LNCAP (cell line): ENCODE measurements around the gene COL18A1.
A peak's percentile ranks its signal among the peaks of the same experiment; 100 is the strongest.

Source experiments
- CTCF ChIP-seq: fragments of 450-650 bp; IDR thresholded peaks from 2 replicates; pipeline ENCODE4 v1.5.1; 2017; ENCODE audit warnings: mild to moderate bottlenecking

The COL18A1 gene

GRCh38 chr21:45540601-45540970 is 135.6 kb downstream of the COL18A1 start:
- TF ChIP-seq CTCF = no peak

GRCh38 chr21:45541221-45542039 is 136.5 kb downstream of the COL18A1 start:
- TF ChIP-seq CTCF = no peak

- TF ChIP-seq CTCF = 0 out of 2 replicates have a peak, but pooled peaks have one; percentile 10
Observed at GRCh38 chr21:45542242-45542666, 137.3 kb downstream of the COL18A1 start, which contains the start of gene SLC19A1. SLC19A1 (minus strand) TSS chr21:45542440; CDS start chr21:45537959, 4,481 bp downstream.

GRCh38 chr21:45542667-45543370 is 137.9 kb downstream of the COL18A1 start:
- TF ChIP-seq CTCF = no peak

GRCh38 chr21:45543371-45543709 is 138.4 kb downstream of the COL18A1 start:
- TF ChIP-seq CTCF = no peak

GRCh38 chr21:45543710-45544448 is 138.9 kb downstream of the COL18A1 start:
- no peak for TF ChIP-seq CTCF

DNA sequence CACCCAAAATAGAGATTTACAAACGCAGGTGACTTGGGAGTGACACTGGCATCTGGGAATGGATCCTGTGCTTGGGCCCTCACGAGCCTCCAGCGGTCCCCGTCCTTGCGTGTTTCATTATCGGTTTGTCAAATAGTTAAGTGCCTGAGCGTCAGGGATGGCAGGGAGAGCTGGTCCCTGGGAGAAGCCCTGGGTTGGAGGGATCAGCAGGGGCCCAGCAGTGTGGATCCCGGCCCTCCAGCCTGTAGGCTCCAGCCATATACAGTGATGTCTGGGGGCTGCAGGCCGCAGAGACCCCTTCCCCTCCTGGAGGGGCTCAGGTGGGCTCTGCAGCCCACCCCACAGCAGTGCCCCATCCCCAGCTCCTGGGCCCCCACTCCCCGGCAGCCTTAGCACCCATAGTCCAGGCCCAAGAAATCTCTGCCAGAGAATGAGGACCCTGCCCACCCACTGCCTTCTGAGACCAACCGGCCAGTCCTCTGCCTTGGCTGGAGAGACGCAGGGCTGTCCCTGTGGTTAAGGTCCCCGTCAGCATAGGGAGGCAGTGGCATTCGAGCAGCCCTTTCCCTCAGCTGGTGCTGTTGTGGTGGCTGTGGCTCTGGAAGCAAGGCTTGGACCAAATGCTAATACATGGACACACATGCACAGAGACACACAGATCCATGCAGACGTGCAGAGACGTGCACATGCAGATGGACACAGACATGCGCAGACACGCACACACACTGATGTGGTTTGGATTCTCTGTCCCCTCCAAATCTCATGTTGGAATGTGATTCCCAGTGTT is 139.7 kb downstream of the COL18A1 start:
- TF ChIP-seq CTCF = no peak
